OCI-LY7 (cell line): ENCODE measurements around the gene DNER. TPM values are rescaled to one million over a fixed set of nuclear protein-coding genes. Genes with fewer than 3 reads are reported as not detected.

Experiments used
- BruUV-seq: library from RNA; stranded (reverse); fragments of 400-500 nt; replicated peaks from 2 replicates; lab custom pipeline; 2021; lab: Mats Ljungman, UMichigan
- CTCF ChIA-PET: fragments of 300-600 bp; sonication (Branson Sonifier 250); formaldehyde crosslinking; loops from one replicate; lab custom pipeline; 2022; ENCODE audit warnings: antibody characterized with exemption; ENCODE audit not compliant: unreplicated experiment; lab: Charles Lee
- POLR2A ChIA-PET: fragments of 300-600 bp; sonication (Branson Sonifier 250); formaldehyde crosslinking; loops from one replicate; lab custom pipeline; 2022; ENCODE audit warnings: antibody characterized with exemption; lab: Charles Lee
- DNase-seq: peaks from one replicate; pipeline ENCODE4 v3.0.0-alpha.2; 2015; ENCODE audit warnings: low spot score
- H2AFZ ChIP-seq: fragments of 200-600 bp; sonication (generic), shearing (Covaris generic); 2 replicates; pipeline ENCODE4 v1.6.1; 2014; ENCODE audit warnings: mild to moderate bottlenecking, antibody characterized with exemption, low read length, moderate library complexity
- H3K27ac ChIP-seq: fragments of 200-600 bp; sonication (generic); 2 replicates; pipeline ENCODE4 v1.5.1; 2014; ENCODE audit warnings: mixed run types, low read depth, mild to moderate bottlenecking, moderate library complexity, low read length, inconsistent platforms; ENCODE audit not compliant: poor library complexity, severe bottlenecking
- H3K36me3 ChIP-seq: fragments of 200-600 bp; sonication (generic); 2 replicates; pipeline ENCODE4 v1.6.1; 2014; ENCODE audit warnings: mild to moderate bottlenecking, antibody characterized with exemption, low read length, moderate library complexity, mixed read lengths; ENCODE audit not compliant: insufficient read depth
- H3K4me1 ChIP-seq: fragments of 200-600 bp; sonication (generic); 2 replicates; pipeline ENCODE4 v1.5.1; 2014; ENCODE audit warnings: mild to moderate bottlenecking, low read length; ENCODE audit not compliant: insufficient read depth, poor library complexity, severe bottlenecking
- H3K4me2 ChIP-seq: fragments of 200-600 bp; sonication (generic); 2 replicates; pipeline ENCODE4 v1.6.1; 2014; ENCODE audit warnings: mild to moderate bottlenecking, low read length
- H3K4me3 ChIP-seq: fragments of 200-600 bp; sonication (generic); 2 replicates; pipeline ENCODE4 v1.5.1; 2014; ENCODE audit warnings: mild to moderate bottlenecking, low read depth, low read length; ENCODE audit not compliant: poor library complexity, severe bottlenecking
- H3K79me2 ChIP-seq: fragments of 200-600 bp; sonication (generic); 2 replicates; pipeline ENCODE4 v1.6.1; 2016; ENCODE audit warnings: low read depth, mild to moderate bottlenecking, low read length, moderate library complexity, mixed read lengths; ENCODE audit not compliant: insufficient read depth
- H3K9me2 ChIP-seq: fragments of 200-600 bp; sonication (generic); 2 replicates; pipeline ENCODE4 v1.6.1; 2016; ENCODE audit warnings: mild to moderate bottlenecking, low read length, mixed read lengths; ENCODE audit not compliant: insufficient read depth
- H3K9me3 ChIP-seq: fragments of 200-600 bp; sonication (generic); 2 replicates; pipeline ENCODE4 v1.6.1; 2014; ENCODE audit warnings: mild to moderate bottlenecking, mixed run types, low read length, mixed read lengths
- H4K20me1 ChIP-seq: fragments of 200-600 bp; sonication (generic); 2 replicates; pipeline ENCODE4 v1.6.1; 2014; ENCODE audit warnings: mild to moderate bottlenecking, antibody characterized with exemption, low read length, moderate library complexity, mixed read lengths; ENCODE audit not compliant: insufficient read depth
- CTCF ChIP-seq: fragments of 200-600 bp; sonication (generic); conservative IDR thresholded peaks from 2 replicates; pipeline ENCODE4 v1.5.1; 2014; ENCODE audit warnings: mild to moderate bottlenecking, antibody characterized with exemption, low read length, moderate library complexity, mixed read lengths
- EZH2phosphoT487 ChIP-seq: fragments of 200-600 bp; sonication (generic); IDR thresholded peaks from 2 replicates; pipeline ENCODE4 v1.6.1; 2018; ENCODE audit warnings: low read depth, borderline replicate concordance, mild to moderate bottlenecking, mixed run types, antibody characterized with exemption, low read length, moderate library complexity, mixed read lengths
- intact Hi-C: fragments of 100-400 bp; cut with micrococcal nuclease; formaldehyde crosslinking; loops from one replicate; pipeline ENCODE4 v1.10.0; 2022; ENCODE audit not compliant: unreplicated experiment
- total RNA-seq, 2 experiments: library from RNA; depleted of rRNA in 1 of 2; stranded (reverse); fragments of >200 nt in 1 of 2; shearing (Covaris generic) in 1 of 2; gene quantifications; 2 replicates each; pipeline ENCODE4 v1.2.3, GENCODE V29; 2014 to 2022

The DNER gene
- total RNA-seq, 2 experiments from 2014 or later, result not detected

GRCh38 chr2:229714736-229715541 is 584 bp upstream of the DNER start:
- ChIA-PET CTCF (no interaction called here), POLR2A (no interaction called here)
- Histone ChIP-seq H3K36me3 (no peaks in the 10 kb centered on the region), H4K20me1 (no peaks in the 10 kb centered on the region), H3K4me3 (no peak overlapping the region), H3K27ac (no peak overlapping the region), H3K79me2 (no peaks in the 10 kb centered on the region), H3K9me3 (no peaks in the 10 kb centered on the region), H3K4me2 (peak overlapping the region; percentile 48; the same call in 1 of the 2 replicates), H3K4me1 (no peaks in the 10 kb centered on the region), H2AFZ (no peak overlapping the region), H3K9me2 (no peaks in the 10 kb centered on the region)
- intact Hi-C loops, result loop anchor here (5.0 kb wide), 1 partner anchor 283 kb away; no protein-coding TSS in a partner anchor
- BruUV-seq, result no TSS peak
- no peak for DNase-seq
- no peak for TF ChIP-seq CTCF

GRCh38 chr2:229713371-229714079 is 830 bp downstream of the DNER start:
- no peak for DNase-seq
- intact Hi-C loops, result no loop called here
- no peak overlapping the region for H3K4me3 ChIP-seq

More at GRCh38 chr2:229713371-229714079, 830 bp downstream of the DNER start:
- TF ChIP-seq CTCF (no peak), EZH2phosphoT487 (no peak)
- no peaks in the 10 kb centered on the region for H3K79me2 ChIP-seq
- H3K9me3 ChIP-seq, result no peaks in the 10 kb centered on the region
- no peak overlapping the region for H2AFZ ChIP-seq
- no TSS peak for BruUV-seq
- no peak overlapping the region for H3K4me2 ChIP-seq
- CTCF ChIA-PET, result no interaction called here
- H3K27ac ChIP-seq, result no peak overlapping the region
- POLR2A ChIA-PET, result no interaction called here
- no peaks in the 10 kb centered on the region for H3K4me1 ChIP-seq
- no peaks in the 10 kb centered on the region for H4K20me1 ChIP-seq
- H3K36me3 ChIP-seq, result no peaks in the 10 kb centered on the region
- no peaks in the 10 kb centered on the region for H3K9me2 ChIP-seq
